Prostate gland (tissue), 2 donors: ENCODE measurements around the gene GALNS.

Experiments used
- CTCF ChIP-seq, 4 experiments: fragments of 200-600 bp in 2 of 4; fragments of 450-650 bp in 2 of 4; sonication (generic) in 2 of 4; IDR thresholded peaks; 1 replicate in 3 of 4; 2 replicates in 1 of 4; pipeline ENCODE4 v1.5.1; 2016 to 2019; ENCODE audit warnings: antibody characterized with exemption in 4 of 4, mild to moderate bottlenecking in 2 of 4, moderate library complexity in 2 of 4
- POLR2A ChIP-seq: fragments of 450-650 bp; IDR thresholded peaks from one replicate; pipeline ENCODE4 v1.6.1; 2016; ENCODE audit warnings: antibody characterized with exemption, mild to moderate bottlenecking

DNA sequence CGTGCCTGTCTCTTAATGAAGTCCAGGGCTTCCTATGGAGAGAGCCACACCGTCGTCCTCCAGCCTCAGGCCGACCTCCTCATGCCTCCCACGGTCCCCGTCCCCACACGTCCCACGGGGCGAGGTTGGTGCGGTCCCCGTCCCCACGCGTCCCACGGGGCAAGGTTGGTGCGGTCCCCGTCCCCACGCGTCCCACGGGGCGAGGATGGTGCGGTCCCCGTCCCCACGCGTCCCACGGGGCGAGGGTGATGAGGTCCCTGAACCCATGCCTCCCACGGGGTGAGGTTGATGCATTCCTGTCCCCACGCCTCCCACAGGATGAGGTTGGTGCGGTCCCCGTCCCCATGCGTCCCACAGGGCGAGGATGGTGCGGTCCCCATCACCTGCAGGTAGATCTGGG is 20.9 kb downstream of the GALNS start:
- no peak for TF ChIP-seq POLR2A
- no peak for TF ChIP-seq CTCF (IDR thresholded peaks at IDR 0.05)
